Cardiac fibroblast (primary cell): ENCODE measurements around the gene PDE9A.

Source experiments
- DNase-seq, 2 donors: peaks; one replicate each; pipeline versions ENCODE4 v3.0.0 to v3.0.0-alpha.2; 2010; ENCODE audit warnings: low read depth in 2 of 2
- H3K4me3 ChIP-seq, 2 donors: replicated peaks in 1 of 2; 1 replicate in 1 of 2; 2 replicates in 1 of 2; pipeline ENCODE4 v1.5.1; 2011; ENCODE audit warnings: low read depth in 2 of 2, low read length in 2 of 2, mild to moderate bottlenecking in 2 of 2, moderate library complexity in 1 of 2
- CTCF ChIP-seq: IDR thresholded peaks from one replicate; pipeline ENCODE4 v1.5.1; 2011; ENCODE audit warnings: low read depth, mild to moderate bottlenecking, low read length, inconsistent platforms

PDE9A gene

GRCh38 chr21:42649122-42650032 is 4.0 kb upstream of the PDE9A start:
- TF ChIP-seq CTCF = no peak
- H3K4me3 ChIP-seq = no peak overlapping the region
- DNase-seq = no peak

GRCh38 chr21:42650033-42650370 is 3.4 kb upstream of the PDE9A start:
- no peak overlapping the region for H3K4me3 ChIP-seq
- TF ChIP-seq CTCF = no peak

GRCh38 chr21:42650441-42651421 is 2.7 kb upstream of the PDE9A start:
- DNase-seq = no peak
- no peak overlapping the region for H3K4me3 ChIP-seq
- no peak for TF ChIP-seq CTCF

More at GRCh38 chr21:42650033-42650370, 3.4 kb upstream of the PDE9A start:
- no peak for DNase-seq

- no peak for DNase-seq
- TF ChIP-seq CTCF = no peak
- H3K4me3 ChIP-seq = no peak overlapping the region
Measured at GRCh38 chr21:42651515-42652401, 1.7 kb upstream of the PDE9A start.

GRCh38 chr21:42652527-42653230 is 742 bp upstream of the PDE9A start:
- peak; percentile 37 to 61 for DNase-seq
- TF ChIP-seq CTCF = peak; percentile 38
- H3K4me3 ChIP-seq = peak overlapping the region in 1 of 2 donors; percentile 11
